Measurements from ENCODE around the gene CASZ1. TPM values are rescaled to one million over a fixed set of nuclear protein-coding genes. Genes with fewer than 3 reads are reported as not detected.

The CASZ1 gene
- total RNA-seq, 1 experiment from 2014 or later: 11.7 TPM

DNA sequence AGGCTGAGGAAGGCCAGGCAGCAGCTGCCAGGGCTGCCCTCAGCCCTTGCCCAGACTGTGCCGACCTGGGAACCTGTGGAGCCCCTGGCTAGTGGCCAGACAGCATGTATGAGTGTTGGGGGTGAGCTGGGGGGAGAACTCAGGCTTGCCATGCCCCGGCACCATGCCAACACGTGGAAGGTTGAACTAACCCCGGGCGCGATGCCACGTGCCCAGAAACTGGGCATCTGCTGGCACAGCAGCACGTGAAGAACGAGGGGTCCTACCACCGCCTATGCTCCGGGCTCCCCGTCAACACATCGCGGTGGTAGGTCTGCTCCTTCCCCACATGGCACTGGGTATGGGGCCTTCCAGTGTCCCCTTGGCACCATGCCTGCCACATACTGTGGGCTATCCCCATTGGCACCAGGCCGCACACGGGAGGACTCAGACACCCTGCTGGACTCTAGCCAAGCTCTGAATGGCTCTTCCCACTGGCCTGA is 68.7 kb downstream of the CASZ1 start (continued):
- TF ChIP-seq CTCF (IDR thresholded peaks at IDR 0.05) (no peak), ATF3 (CRISPR knock-in tag; conservative IDR thresholded peaks at IDR 0.05) (no peak), OVOL2 (CRISPR knock-in tag; IDR thresholded peaks at IDR 0.05; ENCODE audit: borderline replicate concordance) (no peak), ZNF121 (CRISPR knock-in tag; IDR thresholded peaks at IDR 0.05) (no peak), CREB1 (CRISPR knock-in tag; IDR thresholded peaks at IDR 0.05) (no peak)

GRCh38 chr1:10726355-10726754 is 70.1 kb downstream of the CASZ1 start:
- Mint-ChIP-seq H3K9me3 (no peaks in the 10 kb centered on the region), H3K27me3 (ENCODE audit: low read depth) (no peaks in the 10 kb centered on the region), H3K4me1 (peaks cover 12% of the 10 kb centered on the region), H3K27ac (no peak overlapping the region), H3K36me3 (no peaks in the 10 kb centered on the region), H3K4me3 (no peak overlapping the region)
- no peak for DNase-seq (ENCODE audit: low spot score)
- TF ChIP-seq CTCF (IDR thresholded peaks at IDR 0.05) (no peak), ZNF121 (CRISPR knock-in tag; IDR thresholded peaks at IDR 0.05) (no peak), NFE2L1 (CRISPR knock-in tag; IDR thresholded peaks at IDR 0.05) (no peak), RORB (CRISPR knock-in tag; IDR thresholded peaks at IDR 0.05) (no peak), FOXP1 (CRISPR knock-in tag; IDR thresholded peaks at IDR 0.05; ENCODE audit: borderline replicate concordance) (no peak), E2F4 (CRISPR knock-in tag; IDR thresholded peaks at IDR 0.05; ENCODE audit: borderline replicate concordance, low read depth) (no peak)
- TF ChIP-seq, protein P1, sequence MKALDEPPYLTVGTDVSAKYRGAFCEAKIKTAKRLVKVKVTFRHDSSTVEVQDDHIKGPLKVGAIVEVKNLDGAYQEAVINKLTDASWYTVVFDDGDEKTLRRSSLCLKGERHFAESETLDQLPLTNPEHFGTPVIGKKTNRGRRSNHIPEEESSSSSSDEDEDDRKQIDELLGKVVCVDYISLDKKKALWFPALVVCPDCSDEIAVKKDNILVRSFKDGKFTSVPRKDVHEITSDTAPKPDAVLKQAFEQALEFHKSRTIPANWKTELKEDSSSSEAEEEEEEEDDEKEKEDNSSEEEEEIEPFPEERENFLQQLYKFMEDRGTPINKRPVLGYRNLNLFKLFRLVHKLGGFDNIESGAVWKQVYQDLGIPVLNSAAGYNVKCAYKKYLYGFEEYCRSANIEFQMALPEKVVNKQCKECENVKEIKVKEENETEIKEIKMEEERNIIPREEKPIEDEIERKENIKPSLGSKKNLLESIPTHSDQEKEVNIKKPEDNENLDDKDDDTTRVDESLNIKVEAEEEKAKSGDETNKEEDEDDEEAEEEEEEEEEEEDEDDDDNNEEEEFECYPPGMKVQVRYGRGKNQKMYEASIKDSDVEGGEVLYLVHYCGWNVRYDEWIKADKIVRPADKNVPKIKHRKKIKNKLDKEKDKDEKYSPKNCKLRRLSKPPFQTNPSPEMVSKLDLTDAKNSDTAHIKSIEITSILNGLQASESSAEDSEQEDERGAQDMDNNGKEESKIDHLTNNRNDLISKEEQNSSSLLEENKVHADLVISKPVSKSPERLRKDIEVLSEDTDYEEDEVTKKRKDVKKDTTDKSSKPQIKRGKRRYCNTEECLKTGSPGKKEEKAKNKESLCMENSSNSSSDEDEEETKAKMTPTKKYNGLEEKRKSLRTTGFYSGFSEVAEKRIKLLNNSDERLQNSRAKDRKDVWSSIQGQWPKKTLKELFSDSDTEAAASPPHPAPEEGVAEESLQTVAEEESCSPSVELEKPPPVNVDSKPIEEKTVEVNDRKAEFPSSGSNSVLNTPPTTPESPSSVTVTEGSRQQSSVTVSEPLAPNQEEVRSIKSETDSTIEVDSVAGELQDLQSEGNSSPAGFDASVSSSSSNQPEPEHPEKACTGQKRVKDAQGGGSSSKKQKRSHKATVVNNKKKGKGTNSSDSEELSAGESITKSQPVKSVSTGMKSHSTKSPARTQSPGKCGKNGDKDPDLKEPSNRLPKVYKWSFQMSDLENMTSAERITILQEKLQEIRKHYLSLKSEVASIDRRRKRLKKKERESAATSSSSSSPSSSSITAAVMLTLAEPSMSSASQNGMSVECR (CRISPR knock-in tag; IDR thresholded peaks at IDR 0.05; ENCODE audit: borderline replicate concordance): no peak
- TF ChIP-seq, protein P2, sequence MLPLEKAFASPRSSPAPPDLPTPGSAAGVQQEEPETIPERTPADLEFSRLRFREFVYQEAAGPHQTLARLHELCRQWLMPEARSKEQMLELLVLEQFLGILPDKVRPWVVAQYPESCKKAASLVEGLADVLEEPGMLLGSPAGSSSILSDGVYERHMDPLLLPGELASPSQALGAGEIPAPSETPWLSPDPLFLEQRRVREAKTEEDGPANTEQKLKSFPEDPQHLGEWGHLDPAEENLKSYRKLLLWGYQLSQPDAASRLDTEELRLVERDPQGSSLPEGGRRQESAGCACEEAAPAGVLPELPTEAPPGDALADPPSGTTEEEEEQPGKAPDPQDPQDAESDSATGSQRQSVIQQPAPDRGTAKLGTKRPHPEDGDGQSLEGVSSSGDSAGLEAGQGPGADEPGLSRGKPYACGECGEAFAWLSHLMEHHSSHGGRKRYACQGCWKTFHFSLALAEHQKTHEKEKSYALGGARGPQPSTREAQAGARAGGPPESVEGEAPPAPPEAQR (CRISPR knock-in tag; IDR thresholded peaks at IDR 0.05): no peak
- TF ChIP-seq, protein P3, sequence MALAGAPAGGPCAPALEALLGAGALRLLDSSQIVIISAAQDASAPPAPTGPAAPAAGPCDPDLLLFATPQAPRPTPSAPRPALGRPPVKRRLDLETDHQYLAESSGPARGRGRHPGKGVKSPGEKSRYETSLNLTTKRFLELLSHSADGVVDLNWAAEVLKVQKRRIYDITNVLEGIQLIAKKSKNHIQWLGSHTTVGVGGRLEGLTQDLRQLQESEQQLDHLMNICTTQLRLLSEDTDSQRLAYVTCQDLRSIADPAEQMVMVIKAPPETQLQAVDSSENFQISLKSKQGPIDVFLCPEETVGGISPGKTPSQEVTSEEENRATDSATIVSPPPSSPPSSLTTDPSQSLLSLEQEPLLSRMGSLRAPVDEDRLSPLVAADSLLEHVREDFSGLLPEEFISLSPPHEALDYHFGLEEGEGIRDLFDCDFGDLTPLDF (CRISPR knock-in tag; IDR thresholded peaks at IDR 0.05): no peak
- CTCF ChIA-PET: no interaction called here
- ATAC-seq: no peak
- POLR2A ChIA-PET: interaction anchor here (0.7 kb wide), 1 partner anchor 25 kb away, joined by 3 read pairs; no protein-coding TSS in a partner anchor

All from WTC11 (cell line).